C4-2B (cell line): Measurements from ENCODE around the gene EFNB2.

Source experiments
- ZFX ChIP-seq: fragments of 450-650 bp; IDR thresholded peaks from 2 replicates; pipeline ENCODE4 v1.6.1; 2017
- TF ChIP-seq, protein P1 (sequence below): fragments of 450-650 bp; conservative IDR thresholded peaks from 2 replicates; pipeline ENCODE4 v1.5.1; 2017; ENCODE audit warnings: mild to moderate bottlenecking

DNA sequence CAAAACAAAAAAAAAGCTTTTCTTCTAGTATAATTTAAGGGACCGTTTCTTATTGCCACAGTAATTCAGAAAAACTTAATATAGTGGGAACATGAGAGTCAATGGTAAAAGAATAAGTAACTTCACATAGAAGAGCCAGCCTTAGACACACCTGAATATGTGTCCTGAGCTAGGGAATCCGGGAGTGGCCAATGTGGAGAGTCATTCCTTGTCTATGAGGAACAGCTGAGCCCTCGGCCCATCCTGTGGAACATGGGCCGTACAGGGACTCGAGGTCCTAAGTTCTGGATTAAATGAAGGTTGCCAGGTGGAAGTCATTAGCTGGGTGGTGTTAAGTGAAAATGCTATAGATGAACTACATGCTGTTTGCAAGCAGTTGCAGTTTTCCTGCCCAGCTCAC is 32.2 kb downstream of the EFNB2 start:
- TF ChIP-seq, protein P1, sequence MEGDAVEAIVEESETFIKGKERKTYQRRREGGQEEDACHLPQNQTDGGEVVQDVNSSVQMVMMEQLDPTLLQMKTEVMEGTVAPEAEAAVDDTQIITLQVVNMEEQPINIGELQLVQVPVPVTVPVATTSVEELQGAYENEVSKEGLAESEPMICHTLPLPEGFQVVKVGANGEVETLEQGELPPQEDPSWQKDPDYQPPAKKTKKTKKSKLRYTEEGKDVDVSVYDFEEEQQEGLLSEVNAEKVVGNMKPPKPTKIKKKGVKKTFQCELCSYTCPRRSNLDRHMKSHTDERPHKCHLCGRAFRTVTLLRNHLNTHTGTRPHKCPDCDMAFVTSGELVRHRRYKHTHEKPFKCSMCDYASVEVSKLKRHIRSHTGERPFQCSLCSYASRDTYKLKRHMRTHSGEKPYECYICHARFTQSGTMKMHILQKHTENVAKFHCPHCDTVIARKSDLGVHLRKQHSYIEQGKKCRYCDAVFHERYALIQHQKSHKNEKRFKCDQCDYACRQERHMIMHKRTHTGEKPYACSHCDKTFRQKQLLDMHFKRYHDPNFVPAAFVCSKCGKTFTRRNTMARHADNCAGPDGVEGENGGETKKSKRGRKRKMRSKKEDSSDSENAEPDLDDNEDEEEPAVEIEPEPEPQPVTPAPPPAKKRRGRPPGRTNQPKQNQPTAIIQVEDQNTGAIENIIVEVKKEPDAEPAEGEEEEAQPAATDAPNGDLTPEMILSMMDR = no peak
- TF ChIP-seq ZFX = no peak
